ENCODE data around the gene CRYZL1.

The CRYZL1 gene

GRCh38 chr21:33557447-33557846 lies 84.1 kb downstream of the CRYZL1 start:
- no peak for DNase-seq

DNA sequence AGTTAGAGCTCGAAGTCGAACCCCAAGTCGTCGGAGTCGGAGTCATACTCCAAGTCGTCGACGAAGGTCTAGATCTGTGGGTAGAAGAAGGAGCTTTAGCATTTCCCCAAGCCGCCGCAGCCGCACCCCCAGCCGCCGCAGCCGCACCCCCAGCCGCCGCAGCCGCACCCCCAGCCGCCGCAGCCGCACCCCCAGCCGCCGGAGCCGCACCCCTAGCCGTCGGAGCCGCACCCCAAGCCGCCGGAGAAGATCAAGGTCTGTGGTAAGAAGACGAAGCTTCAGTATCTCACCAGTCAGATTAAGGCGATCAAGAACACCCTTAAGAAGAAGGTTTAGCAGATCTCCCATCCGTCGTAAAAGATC lies 86.6 kb downstream of the CRYZL1 start:
- no peak for DNase-seq

GRCh38 chr21:33554236-33554981 lies 87.1 kb downstream of the CRYZL1 start:
- no peak for DNase-seq

- no peak for DNase-seq
Observed at GRCh38 chr21:33552999-33553598, 88.4 kb downstream of the CRYZL1 start.

- no peak for DNase-seq
Observed at GRCh38 chr21:33552093-33552998, 89.2 kb downstream of the CRYZL1 start.

DNA sequence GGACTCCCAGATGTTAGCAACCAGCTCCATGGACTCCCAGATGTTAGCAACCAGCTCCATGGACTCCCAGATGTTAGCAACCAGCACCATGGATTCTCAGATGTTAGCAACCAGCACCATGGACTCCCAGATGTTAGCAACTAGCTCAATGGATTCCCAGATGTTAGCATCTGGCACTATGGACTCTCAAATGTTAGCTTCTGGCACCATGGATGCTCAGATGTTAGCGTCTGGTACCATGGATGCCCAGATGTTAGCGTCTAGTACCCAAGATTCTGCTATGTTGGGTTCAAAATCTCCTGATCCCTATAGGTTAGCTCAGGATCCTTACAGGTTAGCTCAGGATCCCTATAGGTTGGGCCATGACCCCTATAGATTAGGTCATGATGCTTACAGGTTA lies 89.9 kb downstream of the CRYZL1 start:
- DNase-seq = no peak

DNA sequence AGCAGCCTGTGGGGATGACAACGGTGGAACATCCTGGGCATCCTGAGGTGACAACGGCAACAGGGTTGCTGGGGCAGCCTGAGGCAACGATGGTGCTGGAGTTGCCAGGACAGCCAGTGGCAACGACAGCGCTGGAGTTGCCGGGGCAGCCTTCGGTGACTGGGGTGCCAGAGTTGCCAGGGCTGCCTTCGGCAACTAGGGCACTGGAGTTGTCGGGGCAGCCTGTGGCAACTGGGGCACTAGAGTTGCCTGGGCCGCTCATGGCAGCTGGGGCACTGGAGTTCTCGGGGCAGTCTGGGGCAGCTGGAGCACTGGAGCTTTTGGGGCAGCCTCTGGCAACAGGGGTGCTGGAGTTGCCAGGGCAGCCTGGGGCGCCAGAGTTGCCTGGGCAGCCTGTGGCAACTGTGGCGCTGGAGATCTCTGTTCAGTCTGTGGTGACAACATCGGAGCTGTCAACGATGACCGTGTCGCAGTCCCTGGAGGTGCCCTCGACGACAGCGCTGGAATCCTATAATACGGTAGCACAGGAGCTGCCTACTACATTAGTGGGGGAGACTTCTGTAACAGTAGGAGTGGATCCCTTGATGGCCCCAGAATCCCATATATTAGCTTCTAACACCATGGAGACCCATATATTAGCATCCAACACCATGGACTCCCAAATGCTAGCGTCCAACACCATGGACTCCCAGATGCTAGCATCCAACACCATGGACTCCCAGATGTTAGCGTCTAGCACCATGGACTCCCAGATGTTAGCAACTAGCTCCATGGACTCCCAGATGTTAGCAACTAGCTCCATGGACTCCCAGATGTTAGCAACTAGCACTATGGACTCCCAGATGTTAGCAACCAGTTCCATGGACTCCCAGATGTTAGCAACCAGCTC lies 90.5 kb downstream of the CRYZL1 start:
- DNase-seq = no peak

- no peak for DNase-seq
Observed at GRCh38 chr21:33549848-33550771, 91.4 kb downstream of the CRYZL1 start.

DNA sequence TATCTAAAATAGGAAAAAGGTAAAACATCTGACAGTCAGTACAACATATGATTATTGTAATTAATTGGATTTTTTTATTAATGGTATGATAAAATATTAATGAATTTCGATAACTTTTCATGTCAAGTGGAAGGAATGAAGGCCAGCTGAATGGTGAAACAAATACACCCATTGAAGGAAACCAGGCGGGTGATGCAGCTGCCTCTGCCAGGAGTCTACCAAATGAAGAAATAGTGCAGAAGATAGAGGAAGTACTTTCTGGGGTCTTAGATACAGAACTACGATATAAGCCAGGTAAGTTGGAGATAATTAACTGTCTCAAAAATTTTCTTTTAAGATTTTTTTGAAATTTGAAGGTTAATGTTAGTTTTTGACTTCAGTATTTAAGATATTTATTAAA lies 95.5 kb downstream of the CRYZL1 start:
- DNase-seq = no peak

GRCh38 chr21:33544451-33545195 lies 96.9 kb downstream of the CRYZL1 start:
- DNase-seq = no peak

DNA sequence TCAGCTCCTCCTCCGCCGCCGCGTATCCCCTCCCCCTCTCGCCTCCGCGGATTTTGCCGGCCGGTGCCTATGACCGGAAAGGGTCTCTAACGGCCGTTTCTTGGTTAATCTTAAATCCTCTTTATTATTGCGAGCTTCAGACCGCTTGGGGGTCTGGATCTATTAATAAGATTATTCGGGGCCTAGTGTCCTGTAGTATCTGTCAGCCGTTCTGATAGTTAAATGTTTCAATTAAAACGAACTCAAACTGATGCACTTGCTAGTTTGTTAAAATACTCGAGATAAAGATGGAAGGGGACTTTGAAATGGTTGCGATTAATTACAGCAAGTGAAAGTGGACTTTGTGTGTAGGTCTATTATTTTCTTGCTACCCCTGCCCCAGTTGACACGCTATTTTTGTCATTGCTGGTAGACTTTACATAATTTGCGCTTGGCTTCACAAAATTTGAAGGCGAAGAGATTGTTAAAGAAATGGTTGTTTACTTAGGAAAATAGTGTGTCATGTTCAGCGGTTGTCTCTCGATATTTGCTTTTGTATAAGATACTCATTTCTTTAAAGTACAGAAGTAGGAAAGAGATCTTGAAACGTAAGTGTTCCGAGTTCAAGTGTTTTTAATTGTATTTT lies 97.9 kb downstream of the CRYZL1 start:
- peak in 1 of 2 donors; percentile 68 for DNase-seq

DNA sequence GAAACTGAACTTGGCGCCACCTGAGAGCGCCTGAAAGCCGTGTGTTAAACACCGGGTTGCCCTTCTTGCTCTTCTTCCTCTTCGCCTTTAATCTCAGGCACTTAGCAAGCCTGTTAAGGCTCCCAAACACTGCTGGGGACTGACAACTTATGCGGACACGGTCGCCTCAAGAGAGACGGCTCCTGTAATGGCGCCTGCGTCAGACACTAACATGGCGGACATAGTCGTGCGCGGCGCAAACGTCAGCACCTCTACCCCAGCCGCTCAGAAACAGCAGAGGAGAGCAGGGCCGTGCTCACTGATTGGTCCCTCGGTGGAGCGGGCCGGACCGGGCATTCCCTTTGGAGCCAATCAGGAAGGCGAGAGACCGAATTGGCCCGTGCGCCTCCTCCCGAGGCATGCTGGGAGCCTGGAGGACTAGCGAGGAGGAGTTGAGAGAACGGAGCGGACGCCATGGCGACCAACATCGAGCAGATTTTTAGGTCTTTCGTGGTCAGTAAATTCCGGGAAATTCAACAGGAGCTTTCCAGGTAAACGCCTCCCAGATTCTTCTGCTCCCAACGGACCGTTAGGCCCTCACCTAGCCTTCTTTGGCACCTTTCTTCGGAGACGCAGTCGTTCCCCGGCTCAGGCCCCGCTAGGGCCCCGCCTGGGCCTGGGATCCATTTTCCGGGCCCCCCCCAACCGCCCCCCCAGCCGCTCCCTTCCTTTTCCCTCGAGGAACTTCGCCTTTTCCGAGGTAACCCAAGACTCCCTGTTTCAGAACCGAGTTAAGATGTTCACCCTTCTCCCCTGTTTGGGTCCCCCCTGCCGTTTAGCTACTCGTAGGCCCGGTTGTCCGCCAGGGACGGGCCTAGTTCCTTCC lies 98.7 kb downstream of the CRYZL1 start, which contains the start of gene SON:
TSS of gene SON (plus strand) at position 399 of the 865 bp plus-strand sequence. CDS start at position 454, 55 bp downstream.
- peak; percentile 98 to 99 for DNase-seq

DNA sequence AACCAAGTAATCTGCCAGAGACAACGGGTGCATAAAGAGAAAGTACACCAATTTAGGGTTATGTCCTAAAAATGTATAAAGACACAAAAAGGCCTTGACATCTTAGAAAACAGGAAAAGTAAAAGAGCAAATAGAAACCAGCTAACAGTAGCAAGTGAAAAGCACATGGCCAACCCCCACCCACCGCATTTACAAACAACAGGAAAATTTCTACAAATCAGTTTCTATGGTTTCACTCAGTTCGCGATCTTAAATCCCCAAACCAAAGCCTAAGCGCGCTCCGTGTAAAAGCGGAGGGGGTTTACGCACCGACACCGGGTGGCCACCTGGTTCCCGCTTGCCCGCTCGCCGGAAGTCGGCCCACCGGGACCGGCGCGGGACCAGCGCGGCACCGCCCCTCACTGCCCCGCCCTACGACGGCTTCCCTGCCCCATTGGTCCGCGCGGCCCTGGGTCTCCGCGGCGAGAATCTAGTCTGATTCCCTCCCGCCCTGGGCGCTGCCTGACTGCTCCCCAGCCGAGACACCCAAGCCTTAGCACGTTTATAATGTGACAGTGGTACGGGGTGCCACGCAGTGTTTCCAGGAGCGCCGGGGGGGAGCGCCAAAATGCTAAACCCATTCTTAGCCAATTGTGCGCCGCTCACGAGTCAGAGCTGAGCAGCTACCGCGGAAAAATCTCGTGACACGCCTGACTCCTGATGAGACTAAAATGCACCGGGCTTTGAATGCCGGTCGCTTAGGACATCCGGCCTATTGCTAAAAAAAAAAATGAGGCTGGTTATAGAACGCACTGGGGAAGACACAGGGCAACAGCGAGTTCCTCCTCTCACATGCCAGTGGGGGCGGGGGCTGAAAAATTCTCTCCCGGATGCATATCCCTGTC lies 99.5 kb downstream of the CRYZL1 start, which contains the start of gene GART:
TSS of gene GART (minus strand) at position 362 of the 884 bp plus-strand sequence. CDS start 2,802 bp downstream, outside the sequence.
- DNase-seq = peak; percentile 84 to 87

DNA sequence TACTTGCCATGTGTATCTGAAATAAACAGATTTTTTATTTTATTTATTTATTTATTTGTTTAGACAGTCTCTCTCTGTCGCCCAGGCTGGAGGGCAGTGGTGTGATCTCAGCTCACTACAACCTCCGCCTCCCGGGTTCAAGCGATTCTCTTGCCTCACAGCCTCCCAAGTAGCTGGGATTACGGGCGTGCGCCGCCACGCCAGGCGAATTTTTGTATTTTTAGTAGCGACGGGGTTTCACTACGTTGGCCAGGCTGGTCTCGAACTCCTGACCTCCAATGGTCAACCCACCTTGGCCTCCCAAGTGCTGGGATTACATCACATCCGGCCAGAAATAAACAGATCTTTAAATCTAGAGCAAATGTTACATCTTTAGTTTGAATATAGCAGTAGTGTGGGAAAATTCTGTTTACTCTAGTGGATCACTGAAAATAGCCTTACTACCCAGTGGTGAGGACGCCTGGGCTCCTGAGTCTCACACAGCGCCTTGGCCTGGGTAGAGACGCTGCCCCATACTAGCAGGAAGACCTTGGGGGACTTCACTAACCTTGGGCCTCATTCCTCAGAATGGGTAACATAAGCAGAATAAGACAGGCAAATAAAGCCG lies 100.3 kb downstream of the CRYZL1 start:
- DNase-seq = peak in 1 of 2 donors; percentile 28

DNA sequence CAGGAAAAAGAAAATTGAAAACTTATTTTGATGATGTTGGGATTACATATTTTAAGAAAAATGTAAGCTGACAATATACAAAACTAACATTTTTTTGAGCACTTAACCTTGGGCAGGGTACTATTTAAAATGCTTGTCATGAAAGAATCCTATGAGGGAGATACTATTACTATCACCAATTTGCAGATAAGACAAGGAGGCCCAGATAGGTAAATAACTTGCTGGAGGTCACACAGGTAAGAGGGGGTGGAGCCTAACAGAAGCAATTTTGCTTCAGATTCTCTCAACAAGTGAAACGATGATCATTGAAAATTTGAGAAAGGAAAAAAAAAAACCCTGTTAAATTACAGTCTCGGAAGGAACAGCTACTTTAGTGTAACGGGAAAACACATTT lies 100.8 kb downstream of the CRYZL1 start:
- DNase-seq = no peak

DNA sequence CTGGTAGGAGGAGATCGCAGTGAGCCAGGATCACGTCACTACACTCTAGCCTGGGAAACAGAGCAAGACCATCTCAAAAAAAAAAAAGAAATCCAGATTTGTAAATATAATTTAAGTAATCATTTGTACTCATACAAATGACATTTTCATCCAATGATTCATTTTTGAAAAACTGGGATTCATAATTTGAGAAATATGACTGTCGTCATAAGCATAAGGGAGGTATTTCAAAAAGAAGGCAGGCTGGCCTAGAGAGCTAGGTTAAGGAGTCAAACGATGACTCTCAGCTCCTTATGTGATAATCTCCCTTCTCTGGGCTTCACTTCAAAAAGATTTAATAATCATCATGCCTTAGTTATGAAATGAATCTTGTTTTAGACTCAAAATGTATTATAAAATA lies 101.9 kb downstream of the CRYZL1 start:
- DNase-seq = no peak

All from CD4-positive, alpha-beta T cell treated with Interleukin-1 beta for 1 hour (primary cell).